Measurements from ENCODE around the gene DCTN5. TPM values are rescaled to one million over a fixed set of nuclear protein-coding genes. Genes with fewer than 3 reads are reported as not detected.

Gene DCTN5
- total and polyA plus RNA-seq, 2 experiments from 2014 or later, result 41.9 to 47.6 TPM

DNA sequence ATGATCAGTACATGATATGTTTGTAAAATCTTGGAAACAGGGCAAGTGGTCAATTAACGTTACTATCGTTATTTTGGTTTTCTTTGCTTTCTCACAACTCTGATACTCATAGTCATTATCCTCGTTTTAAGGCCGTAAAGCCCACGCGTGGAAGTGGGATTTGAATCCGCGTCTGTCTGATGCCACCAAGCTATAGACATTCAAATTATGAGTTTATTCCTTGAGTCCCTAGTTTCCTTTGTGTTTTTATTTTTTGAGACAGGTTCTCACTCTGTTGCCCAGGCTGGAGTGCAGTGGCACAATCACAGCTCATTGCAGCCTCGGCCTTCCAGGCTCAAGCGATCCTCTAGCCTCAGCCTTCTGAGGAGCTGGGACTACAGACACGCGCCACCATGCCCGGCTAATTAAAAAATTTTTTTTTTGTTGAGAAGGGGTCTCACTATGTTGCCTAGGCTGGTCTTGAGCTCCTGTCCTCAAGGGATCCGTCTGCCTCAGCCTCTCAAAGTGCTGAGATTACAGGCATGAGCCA, 1.0 kb downstream of the DCTN5 start:
- Histone ChIP-seq H3K9ac (peak overlapping the region; percentile 93), H3K36me3 (ENCODE audit: low read depth) (peaks cover 12% of the 10 kb centered on the region; the same call in 1 of the 2 replicates), H3K4me2 (ENCODE audit: unreplicated experiment) (peak overlapping the region; percentile 89), H3K9me2 (ENCODE audit: insufficient read depth) (no peaks in the 10 kb centered on the region), H3F3A (ENCODE audit: insufficient read depth) (no peaks in the 10 kb centered on the region), H3K79me2 (ENCODE audit: insufficient read depth) (peaks cover 89% of the 10 kb centered on the region), H3K4me1 (ENCODE audit: insufficient read depth) (peaks cover 7% of the 10 kb centered on the region; the same call in 1 of the 2 replicates), H3K27me3 (replicated peaks; ENCODE audit: insufficient read depth) (no peaks in the 10 kb centered on the region), H4K20me1 (ENCODE audit: insufficient read depth) (peaks cover 6% of the 10 kb centered on the region; the same call in 1 of the 2 replicates), H3K9me3 (ENCODE audit: low read depth) (no peaks in the 10 kb centered on the region), H3K27ac (no peak overlapping the region), H2AFZ (peak overlapping the region; percentile 96), H3K4me3 (peak overlapping the region; percentile 99)
- in situ Hi-C loops (cut with MboI), result no loop called here
- TF ChIP-seq EZH2 (IDR thresholded peaks at IDR 0.05; ENCODE audit: insufficient read depth, poor library complexity, severe bottlenecking) (no peak), EZH2phosphoT487 (IDR thresholded peaks at IDR 0.05; ENCODE audit: insufficient read depth, low read depth) (no peak)
- 54 to 64% methylated on average over 14 of the region's 14 CpGs for WGBS, 2 experiments (ENCODE audit: low coverage in 1 of 2, low lambda C conversion rate in 2 of 2, missing lambda C conversion rate in 2 of 2)
- peak; percentile 7 for DNase-seq

DNA sequence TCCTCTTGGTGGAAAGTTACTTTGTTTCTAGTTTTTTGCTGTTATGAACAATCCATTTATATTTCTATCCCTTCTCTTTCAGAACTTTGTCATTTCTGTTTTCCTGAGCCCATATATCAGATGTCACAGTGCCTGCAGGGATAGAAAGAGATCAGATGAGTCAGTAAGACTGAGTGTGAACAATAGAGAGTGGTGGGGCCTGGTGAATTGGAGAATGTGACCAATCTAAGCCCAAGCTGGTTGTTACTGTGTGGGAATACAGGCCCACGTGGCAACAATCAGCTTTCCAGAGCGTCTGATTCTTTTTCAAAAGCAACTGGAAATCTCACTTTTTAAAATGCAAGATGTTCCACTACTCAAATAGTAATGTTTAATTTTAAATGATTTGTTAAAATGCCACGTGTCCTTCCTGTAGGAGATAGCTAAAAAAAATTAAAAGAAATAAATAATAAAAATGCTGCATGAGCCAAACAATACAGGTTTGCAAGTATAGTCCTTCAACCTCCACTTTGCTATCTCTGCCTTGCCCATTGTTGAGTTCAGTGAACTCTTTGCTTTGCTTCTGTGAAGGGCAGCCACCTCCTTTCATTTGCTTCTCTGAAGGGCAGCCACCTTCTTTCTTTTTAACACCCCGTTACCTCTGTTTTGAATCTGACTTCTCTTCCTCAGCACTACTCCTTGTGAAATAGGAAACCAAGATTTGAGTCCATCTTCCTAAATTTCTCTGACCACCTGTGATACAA, 9.6 kb downstream of the DCTN5 start:
- H3K27ac ChIP-seq, result no peak overlapping the region
- H3K36me3 ChIP-seq (ENCODE audit: low read depth), result peaks cover 35% of the 10 kb centered on the region
- no peaks in the 10 kb centered on the region for H3K27me3 ChIP-seq (replicated peaks; ENCODE audit: insufficient read depth)
- H4K20me1 ChIP-seq (ENCODE audit: insufficient read depth), result peaks cover 3% of the 10 kb centered on the region; the same call in 1 of the 2 replicates
- no peak for TF ChIP-seq EZH2 (IDR thresholded peaks at IDR 0.05; ENCODE audit: insufficient read depth, poor library complexity, severe bottlenecking)
- no peak for TF ChIP-seq EZH2phosphoT487 (IDR thresholded peaks at IDR 0.05; ENCODE audit: insufficient read depth, low read depth)
- no peaks in the 10 kb centered on the region for H3K9me2 ChIP-seq (ENCODE audit: insufficient read depth)
- DNase-seq, result no peak
- no peak overlapping the region for H3K9ac ChIP-seq
- no peaks in the 10 kb centered on the region for H3F3A ChIP-seq (ENCODE audit: insufficient read depth)
- 85 to 87% methylated on average over 4 of the region's 4 CpGs for WGBS, 2 experiments (ENCODE audit: low coverage in 1 of 2, low lambda C conversion rate in 2 of 2, missing lambda C conversion rate in 2 of 2)
- H3K79me2 ChIP-seq (ENCODE audit: insufficient read depth), result peaks cover 100% of the 10 kb centered on the region
- in situ Hi-C loops (cut with MboI), result no loop called here
- H3K4me2 ChIP-seq (ENCODE audit: unreplicated experiment), result no peak overlapping the region
- H3K4me1 ChIP-seq (ENCODE audit: insufficient read depth), result no peaks in the 10 kb centered on the region
- no peak overlapping the region for H3K4me3 ChIP-seq
- H3K9me3 ChIP-seq (ENCODE audit: low read depth), result no peaks in the 10 kb centered on the region
- H2AFZ ChIP-seq, result no peak overlapping the region

DNA sequence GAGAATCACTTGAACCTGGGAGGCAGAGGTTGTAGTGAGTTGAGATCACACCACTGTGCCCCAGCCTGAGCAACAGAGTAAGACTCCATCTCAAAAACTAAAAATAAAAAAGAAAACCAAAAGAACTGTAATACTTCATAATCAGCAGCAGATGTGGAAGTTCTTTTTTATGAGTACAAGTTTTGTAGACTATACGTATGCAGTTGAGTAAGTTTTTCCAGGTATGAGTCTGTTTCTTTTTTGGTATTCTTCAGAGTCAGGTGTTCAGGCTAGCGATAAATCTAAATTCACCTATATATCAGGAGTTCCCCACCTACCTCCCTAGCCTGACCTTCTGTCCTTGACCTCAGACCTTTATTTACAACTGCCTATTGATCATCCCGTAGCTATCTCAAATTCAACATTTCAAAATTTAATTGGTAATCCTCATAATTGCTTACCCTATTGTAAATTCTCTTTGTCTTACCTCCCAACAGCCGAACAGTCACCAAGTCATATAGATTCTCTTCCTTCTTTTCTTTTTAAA, 10.7 kb downstream of the DCTN5 start:
- Histone ChIP-seq H3K79me2 (ENCODE audit: insufficient read depth) (peaks cover 99% of the 10 kb centered on the region), H4K20me1 (ENCODE audit: insufficient read depth) (no peaks in the 10 kb centered on the region), H3F3A (ENCODE audit: insufficient read depth) (no peaks in the 10 kb centered on the region), H3K9me3 (ENCODE audit: low read depth) (no peaks in the 10 kb centered on the region), H3K4me2 (ENCODE audit: unreplicated experiment) (no peak overlapping the region), H3K27me3 (replicated peaks; ENCODE audit: insufficient read depth) (no peaks in the 10 kb centered on the region), H2AFZ (no peak overlapping the region), H3K4me3 (no peak overlapping the region), H3K36me3 (ENCODE audit: low read depth) (peaks cover 30% of the 10 kb centered on the region), H3K9me2 (ENCODE audit: insufficient read depth) (no peaks in the 10 kb centered on the region), H3K9ac (no peak overlapping the region), H3K27ac (no peak overlapping the region), H3K4me1 (ENCODE audit: insufficient read depth) (no peaks in the 10 kb centered on the region)
- DNase-seq, result no peak
- TF ChIP-seq EZH2phosphoT487 (IDR thresholded peaks at IDR 0.05; ENCODE audit: insufficient read depth, low read depth) (no peak), EZH2 (IDR thresholded peaks at IDR 0.05; ENCODE audit: insufficient read depth, poor library complexity, severe bottlenecking) (no peak)
- in situ Hi-C loops (cut with MboI), result no loop called here
- 84 to 89% methylated on average over 4 of the region's 4 CpGs for WGBS, 2 experiments (ENCODE audit: low coverage in 1 of 2, low lambda C conversion rate in 2 of 2, missing lambda C conversion rate in 2 of 2)

DNA sequence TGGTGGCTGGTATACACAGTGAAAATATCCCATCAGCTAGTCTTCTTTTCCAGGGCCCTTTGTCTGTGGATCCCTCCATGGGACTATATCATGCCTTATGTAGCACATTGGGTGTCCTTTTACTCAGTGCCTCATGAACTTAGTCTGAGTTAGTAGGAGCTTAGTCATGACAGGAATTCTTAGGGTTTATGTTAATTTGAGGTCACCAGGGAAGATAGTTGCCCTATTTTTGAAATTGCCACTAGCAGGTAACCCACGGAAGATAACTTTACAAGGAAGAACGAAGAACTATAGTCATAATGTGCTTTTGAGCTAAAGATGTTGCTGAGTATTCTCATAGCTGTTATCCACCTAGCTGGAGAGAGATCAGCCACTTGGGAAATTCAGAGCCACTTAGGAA, 22.7 kb downstream of the DCTN5 start:
- Histone ChIP-seq H3K27me3 (replicated peaks; ENCODE audit: insufficient read depth) (no peaks in the 10 kb centered on the region), H3F3A (ENCODE audit: insufficient read depth) (peaks cover 18% of the 10 kb centered on the region)
- in situ Hi-C loops (cut with MboI), result no loop called here

More for the DNA sequence above, 22.7 kb downstream of the DCTN5 start:
- DNase-seq, result no peak
- Histone ChIP-seq H3K9me3 (ENCODE audit: low read depth) (no peaks in the 10 kb centered on the region), H3K79me2 (ENCODE audit: insufficient read depth) (peaks cover 30% of the 10 kb centered on the region), H3K36me3 (ENCODE audit: low read depth) (peaks cover 80% of the 10 kb centered on the region), H3K4me1 (ENCODE audit: insufficient read depth) (no peaks in the 10 kb centered on the region), H2AFZ (no peak overlapping the region), H3K27ac (no peak overlapping the region), H3K9ac (no peak overlapping the region), H3K9me2 (ENCODE audit: insufficient read depth) (no peaks in the 10 kb centered on the region), H3K4me3 (no peak overlapping the region), H3K4me2 (ENCODE audit: unreplicated experiment) (no peak overlapping the region), H4K20me1 (ENCODE audit: insufficient read depth) (no peaks in the 10 kb centered on the region)
- TF ChIP-seq EZH2 (IDR thresholded peaks at IDR 0.05; ENCODE audit: insufficient read depth, poor library complexity, severe bottlenecking) (no peak), EZH2phosphoT487 (IDR thresholded peaks at IDR 0.05; ENCODE audit: insufficient read depth, low read depth) (no peak)
- WGBS, 2 experiments (ENCODE audit: low coverage in 1 of 2, low lambda C conversion rate in 2 of 2, missing lambda C conversion rate in 2 of 2), result 97 to 100% methylated on average over 2 of the region's 2 CpGs
